ENCODE data around the gene CCT2. TPM values are rescaled to one million over a fixed set of nuclear protein-coding genes. Genes with fewer than 3 reads are reported as not detected.

Gene CCT2
- total RNA-seq, 1 experiment from 2014 or later: 398 TPM

- Histone ChIP-seq H3K36me3 (ENCODE audit: control insufficient read depth in 1 of 2, insufficient read depth in 2 of 2, low read length in 2 of 2) (peaks cover 65 to 67% of the 10 kb centered on the region in 2 experiments), H3K9ac (ENCODE audit: low read length) (no peak overlapping the region), H3K4me1 (ENCODE audit: control insufficient read depth in 1 of 2, insufficient read depth in 2 of 2, low read length in 2 of 2) (no peaks in the 10 kb centered on the region), H3K4me3 (replicated peaks in 1 of 2; ENCODE audit: low read depth in 1 of 2, low read length in 2 of 2) (no peak overlapping the region), H3K9me2 (ENCODE audit: insufficient read depth) (no peaks in the 10 kb centered on the region), H3K27ac (ENCODE audit: low read depth, low read length) (no peak overlapping the region), H3K9me3 (ENCODE audit: control insufficient read depth in 1 of 2, insufficient read depth in 1 of 2, low read depth in 1 of 2, low read length in 2 of 2) (no peaks in the 10 kb centered on the region), H3K79me2 (ENCODE audit: insufficient read depth, low read length) (peaks cover 41% of the 10 kb centered on the region), H4K20me1 (ENCODE audit: insufficient read depth) (peaks cover 30% of the 10 kb centered on the region; the same call in 1 of the 2 replicates), H3K4me2 (ENCODE audit: low read length) (no peak overlapping the region), H3K27me3 (ENCODE audit: insufficient read depth, low read length) (no peaks in the 10 kb centered on the region), H2AFZ (ENCODE audit: low read depth, low read length, poor library complexity, severe bottlenecking) (no peak overlapping the region)
- intact Hi-C loops (cut with micrococcal nuclease): no loop called here
- no TSS peak for BruUV-seq (replicated peaks)
- ChIA-PET RAD21 (ENCODE audit: low non-redundant PET in 1 of 2, low total read pairs in 2 of 2, uncharacterized antibody in 2 of 2, unreplicated experiment in 2 of 2) (no interaction called here), CTCF (no interaction called here), POLR2A (no interaction called here)
- ATAC-seq (no peak), DNase-seq (ENCODE audit: low read depth, low spot score) (no peak)
- TF ChIP-seq POLR2A (IDR thresholded peaks at IDR 0.05; ENCODE audit: borderline replicate concordance, extremely low read depth, insufficient read depth, insufficient read length) (no peak), TCF7L2 (IDR thresholded peaks at IDR 0.05; ENCODE audit: borderline replicate concordance, extremely low read depth, insufficient read depth, insufficient read length) (no peak), JUND (IDR thresholded peaks at IDR 0.05) (no peak), YY1 (IDR thresholded peaks at IDR 0.05; ENCODE audit: extremely low read depth, insufficient replicate concordance, low read depth, low read length) (no peak), CEBPB (IDR thresholded peaks at IDR 0.05; ENCODE audit: low read depth) (no peak), ATF3 (IDR thresholded peaks at IDR 0.05) (no peak), MAX (IDR thresholded peaks at IDR 0.05) (no peak), POLR2AphosphoS5 (IDR thresholded peaks at IDR 0.05; ENCODE audit: low read depth, low read length) (no peak), CBX3 (IDR thresholded peaks at IDR 0.05; ENCODE audit: low read depth) (no peak), REST (IDR thresholded peaks at IDR 0.05; ENCODE audit: low read depth) (no peak), EZH2 (IDR thresholded peaks at IDR 0.05) (no peak), ZBTB33 (IDR thresholded peaks at IDR 0.05; ENCODE audit: extremely low read depth, insufficient replicate concordance, low read length) (no peak), EGR1 (IDR thresholded peaks at IDR 0.05; ENCODE audit: low read depth) (no peak)
These were observed 13.0 kb downstream of the CCT2 start for GRCh38 chr12:69598174-69598753.
